Femur (tissue), 1 donor: Measurements from ENCODE around the gene SNRNP200.

Experiments used
- DNase-seq: peaks from one replicate; pipeline ENCODE4 v3.0.0-alpha.2; 2017

The SNRNP200 gene

GRCh38 chr2:96248624-96249023 lies 56.7 kb downstream of the SNRNP200 start:
- no peak for DNase-seq

GRCh38 chr2:96247896-96248295 lies 57.5 kb downstream of the SNRNP200 start:
- no peak for DNase-seq

- DNase-seq, result no peak
Observed at GRCh38 chr2:96247009-96247408, 58.3 kb downstream of the SNRNP200 start.

- no peak for DNase-seq
Observed at GRCh38 chr2:96245609-96246390, 59.5 kb downstream of the SNRNP200 start.

- no peak for DNase-seq
Observed at GRCh38 chr2:96243843-96244242, 61.5 kb downstream of the SNRNP200 start.

- peak; percentile 62 for DNase-seq
Observed at GRCh38 chr2:96241900-96242611, 63.3 kb downstream of the SNRNP200 start.

GRCh38 chr2:96241227-96241626 lies 64.1 kb downstream of the SNRNP200 start:
- DNase-seq, result no peak

GRCh38 chr2:96240341-96241038 lies 64.9 kb downstream of the SNRNP200 start:
- DNase-seq, result no peak

- no peak for DNase-seq
Observed at GRCh38 chr2:96239745-96240264, 65.5 kb downstream of the SNRNP200 start.

- DNase-seq, result no peak
Observed at GRCh38 chr2:96239091-96239490, 66.3 kb downstream of the SNRNP200 start.

GRCh38 chr2:96238266-96238665 lies 67.1 kb downstream of the SNRNP200 start:
- no peak for DNase-seq

- DNase-seq, result no peak
Observed at GRCh38 chr2:96236882-96237281, 68.5 kb downstream of the SNRNP200 start.

- DNase-seq, result no peak
Observed at GRCh38 chr2:96233880-96234316, 71.4 kb downstream of the SNRNP200 start.

GRCh38 chr2:96233436-96233835 lies 71.9 kb downstream of the SNRNP200 start:
- no peak for DNase-seq

- DNase-seq, result no peak
Observed at GRCh38 chr2:96231316-96231715, 74.0 kb downstream of the SNRNP200 start.

- DNase-seq, result no peak
Observed at GRCh38 chr2:96225016-96225533, 80.3 kb downstream of the SNRNP200 start.
